WTC11 (cell line): ENCODE data around the gene SORCS2. TPM values are rescaled to one million over a fixed set of nuclear protein-coding genes. Genes with fewer than 3 reads are reported as not detected.

Experiments
- ATAC-seq: fragments of 200-7000 bp; cut with Tn5 transposase; 2 replicates; pipeline ENCODE4 v1.10.0; 2021; ENCODE audit warnings: mild to moderate bottlenecking, moderate library complexity
- CTCF ChIA-PET: fragments of 300-600 bp; sonication (Branson Sonifier 250); formaldehyde crosslinking; loops from one replicate; lab custom pipeline; 2021; ENCODE audit warnings: antibody characterized with exemption; lab: Charles Lee
- POLR2A ChIA-PET: fragments of 350-600 bp; sonication (Branson Sonifier 250); formaldehyde crosslinking; loops from one replicate; lab custom pipeline; 2021; ENCODE audit warnings: antibody characterized with exemption; lab: Charles Lee
- DNase-seq: peaks from one replicate; pipeline ENCODE4 v3.0.0; 2021; ENCODE audit warnings: low spot score
- H3K27ac Mint-ChIP-seq: 2 replicates; pipeline ENCODE4 v1.8.0; 2021; ENCODE audit warnings: mixed read lengths
- H3K27me3 Mint-ChIP-seq: 2 replicates; pipeline ENCODE4 v1.8.0; 2021; ENCODE audit warnings: low read depth, mild to moderate bottlenecking, moderate library complexity, mixed read lengths
- H3K36me3 Mint-ChIP-seq: 2 replicates; pipeline ENCODE4 v1.8.0; 2021; ENCODE audit warnings: mixed read lengths
- H3K4me1 Mint-ChIP-seq: 2 replicates; pipeline ENCODE4 v1.8.0; 2022; ENCODE audit warnings: mixed read lengths
- H3K4me3 Mint-ChIP-seq: 2 replicates; pipeline ENCODE4 v1.8.0; 2021; ENCODE audit warnings: mild to moderate bottlenecking, moderate library complexity, mixed read lengths
- H3K9me3 Mint-ChIP-seq: 2 replicates; pipeline ENCODE4 v1.8.0; 2021; ENCODE audit warnings: mixed read lengths
- AFF4 ChIP-seq: sonication (generic); formaldehyde crosslinking; IDR thresholded peaks from 2 replicates; pipeline ENCODE4 v1.8.1; 2023; ENCODE audit warnings: mild to moderate bottlenecking, missing genetic modification reagents, borderline replicate concordance
- CBFB ChIP-seq: sonication (generic); formaldehyde crosslinking; IDR thresholded peaks from 2 replicates; pipeline ENCODE4 v1.8.1; 2022; ENCODE audit warnings: mild to moderate bottlenecking, low read depth, missing genetic modification reagents
- CDX4 ChIP-seq: fragments of 250-450 bp; sonication (Bioruptor Pico); IDR thresholded peaks from 2 replicates; pipeline ENCODE4 v1.9.0; 2021; ENCODE audit warnings: moderate library complexity, mild to moderate bottlenecking, inconsistent platforms, borderline replicate concordance
- E2F4 ChIP-seq: sonication (generic); formaldehyde crosslinking; IDR thresholded peaks from 2 replicates; pipeline ENCODE4 v1.8.1; 2022; ENCODE audit warnings: low read depth, mild to moderate bottlenecking, moderate library complexity, missing genetic modification reagents, borderline replicate concordance
- EMX1 ChIP-seq: fragments of 250-450 bp; sonication (Bioruptor Pico); IDR thresholded peaks from 2 replicates; pipeline ENCODE4 v1.8.0; 2021; ENCODE audit warnings: mild to moderate bottlenecking
- ETV6 ChIP-seq: sonication (generic); formaldehyde crosslinking; IDR thresholded peaks from 2 replicates; pipeline ENCODE4 v1.8.1; 2022; ENCODE audit warnings: mild to moderate bottlenecking, missing genetic modification reagents
- MYBL2 ChIP-seq: sonication (generic); formaldehyde crosslinking; IDR thresholded peaks from 2 replicates; pipeline ENCODE4 v1.8.1; 2023; ENCODE audit warnings: mild to moderate bottlenecking, moderate library complexity, missing genetic modification reagents
- NR3C1 ChIP-seq: sonication (generic); formaldehyde crosslinking; conservative IDR thresholded peaks from 2 replicates; pipeline ENCODE4 v1.8.1; 2023; ENCODE audit warnings: low read depth, mild to moderate bottlenecking, missing genetic modification reagents
- OVOL2 ChIP-seq: fragments of 250-450 bp; sonication (Bioruptor Pico); IDR thresholded peaks from 2 replicates; pipeline ENCODE4 v1.9.0; 2021; ENCODE audit warnings: mild to moderate bottlenecking, borderline replicate concordance
- SP1 ChIP-seq: sonication (generic); formaldehyde crosslinking; conservative IDR thresholded peaks from 2 replicates; pipeline ENCODE4 v1.8.1; 2022; ENCODE audit warnings: missing genetic modification reagents
- TCF7 ChIP-seq: sonication (generic); formaldehyde crosslinking; IDR thresholded peaks from 2 replicates; pipeline ENCODE4 v1.8.0; 2022; ENCODE audit warnings: mild to moderate bottlenecking, low read depth, missing genetic modification reagents, moderate library complexity
- TEAD1 ChIP-seq: sonication (generic); formaldehyde crosslinking; IDR thresholded peaks from 2 replicates; pipeline ENCODE4 v1.8.0; 2022; ENCODE audit warnings: mild to moderate bottlenecking, missing genetic modification reagents
- ZMAT4 ChIP-seq: fragments of 250-450 bp; sonication (Bioruptor Pico); IDR thresholded peaks from 2 replicates; pipeline ENCODE4 v1.9.0; 2021; ENCODE audit warnings: mild to moderate bottlenecking
- ZNF138 ChIP-seq: sonication (generic); formaldehyde crosslinking; conservative IDR thresholded peaks from 2 replicates; pipeline ENCODE4 v1.8.1; 2022; ENCODE audit warnings: mild to moderate bottlenecking, moderate library complexity, missing genetic modification reagents
- ZNF263 ChIP-seq: sonication (generic); formaldehyde crosslinking; IDR thresholded peaks from 2 replicates; pipeline ENCODE4 v1.8.1; 2022; ENCODE audit warnings: low read depth, mild to moderate bottlenecking, moderate library complexity, missing genetic modification reagents
- total RNA-seq: library from RNA; stranded (reverse); gene quantifications from 3 replicates; pipeline ENCODE4 v1.2.3, GENCODE V29; 2021
- TF ChIP-seq, protein P1 (sequence below): sonication (generic); formaldehyde crosslinking; IDR thresholded peaks from 2 replicates; pipeline ENCODE4 v1.8.1; 2023; ENCODE audit warnings: mild to moderate bottlenecking, missing genetic modification reagents
- TF ChIP-seq, protein P2 (sequence below): sonication (generic); formaldehyde crosslinking; IDR thresholded peaks from 2 replicates; pipeline ENCODE4 v1.8.1; 2022; ENCODE audit warnings: mild to moderate bottlenecking, missing genetic modification reagents, moderate library complexity, borderline replicate concordance

Gene SORCS2
- total RNA-seq, 1 experiment from 2014 or later = 6.6 TPM

GRCh38 chr4:7423801-7424552 lies 231.6 kb downstream of the SORCS2 start:
- POLR2A ChIA-PET = no interaction called here
- no peaks in the 10 kb centered on the region for H3K9me3 Mint-ChIP-seq
- no peak for DNase-seq

GRCh38 chr4:7424553-7425111 lies 232.3 kb downstream of the SORCS2 start:
- no peak for TF ChIP-seq ETV6 (CRISPR knock-in tag)
- TF ChIP-seq TCF7 (CRISPR knock-in tag) = no peak
- no peak for TF ChIP-seq TEAD1 (CRISPR knock-in tag)
- TF ChIP-seq ZNF138 = no peak
- TF ChIP-seq, protein P1, sequence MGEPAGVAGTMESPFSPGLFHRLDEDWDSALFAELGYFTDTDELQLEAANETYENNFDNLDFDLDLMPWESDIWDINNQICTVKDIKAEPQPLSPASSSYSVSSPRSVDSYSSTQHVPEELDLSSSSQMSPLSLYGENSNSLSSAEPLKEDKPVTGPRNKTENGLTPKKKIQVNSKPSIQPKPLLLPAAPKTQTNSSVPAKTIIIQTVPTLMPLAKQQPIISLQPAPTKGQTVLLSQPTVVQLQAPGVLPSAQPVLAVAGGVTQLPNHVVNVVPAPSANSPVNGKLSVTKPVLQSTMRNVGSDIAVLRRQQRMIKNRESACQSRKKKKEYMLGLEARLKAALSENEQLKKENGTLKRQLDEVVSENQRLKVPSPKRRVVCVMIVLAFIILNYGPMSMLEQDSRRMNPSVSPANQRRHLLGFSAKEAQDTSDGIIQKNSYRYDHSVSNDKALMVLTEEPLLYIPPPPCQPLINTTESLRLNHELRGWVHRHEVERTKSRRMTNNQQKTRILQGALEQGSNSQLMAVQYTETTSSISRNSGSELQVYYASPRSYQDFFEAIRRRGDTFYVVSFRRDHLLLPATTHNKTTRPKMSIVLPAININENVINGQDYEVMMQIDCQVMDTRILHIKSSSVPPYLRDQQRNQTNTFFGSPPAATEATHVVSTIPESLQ (CRISPR knock-in tag) = no peak
- TF ChIP-seq ZNF263 (CRISPR knock-in tag) = no peak
- no peak for TF ChIP-seq OVOL2 (CRISPR knock-in tag)
- TF ChIP-seq SP1 (CRISPR knock-in tag) = no peak
- no peak for TF ChIP-seq NR3C1 (CRISPR knock-in tag)
- no peak for TF ChIP-seq ZMAT4 (CRISPR knock-in tag)
- no peak for TF ChIP-seq AFF4 (CRISPR knock-in tag)
- TF ChIP-seq, protein P2, sequence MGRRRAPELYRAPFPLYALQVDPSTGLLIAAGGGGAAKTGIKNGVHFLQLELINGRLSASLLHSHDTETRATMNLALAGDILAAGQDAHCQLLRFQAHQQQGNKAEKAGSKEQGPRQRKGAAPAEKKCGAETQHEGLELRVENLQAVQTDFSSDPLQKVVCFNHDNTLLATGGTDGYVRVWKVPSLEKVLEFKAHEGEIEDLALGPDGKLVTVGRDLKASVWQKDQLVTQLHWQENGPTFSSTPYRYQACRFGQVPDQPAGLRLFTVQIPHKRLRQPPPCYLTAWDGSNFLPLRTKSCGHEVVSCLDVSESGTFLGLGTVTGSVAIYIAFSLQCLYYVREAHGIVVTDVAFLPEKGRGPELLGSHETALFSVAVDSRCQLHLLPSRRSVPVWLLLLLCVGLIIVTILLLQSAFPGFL (CRISPR knock-in tag) = no peak
- no peaks in the 10 kb centered on the region for H3K36me3 Mint-ChIP-seq
- peak; percentile 33; the same call in 1 of the 2 replicates for ATAC-seq
- peak; percentile 23 for DNase-seq
- peaks cover 4% of the 10 kb centered on the region for H3K27me3 Mint-ChIP-seq
- ChIA-PET POLR2A (no interaction called here), CTCF (interaction anchor here (1.1 kb wide), 1 partner anchor 89 kb away, joined by 4 read pairs; no protein-coding TSS in a partner anchor)
- H3K9me3 Mint-ChIP-seq = no peaks in the 10 kb centered on the region
- H3K4me1 Mint-ChIP-seq = peaks cover 26% of the 10 kb centered on the region
- no peak overlapping the region for H3K27ac Mint-ChIP-seq
- H3K4me3 Mint-ChIP-seq = no peak overlapping the region

More at GRCh38 chr4:7423801-7424552, 231.6 kb downstream of the SORCS2 start:
- H3K27me3 Mint-ChIP-seq = peaks cover 7% of the 10 kb centered on the region
- no peak overlapping the region for H3K4me3 Mint-ChIP-seq
- H3K4me1 Mint-ChIP-seq = peaks cover 20% of the 10 kb centered on the region
- CTCF ChIA-PET = interaction anchor here (1.1 to 1.6 kb wide), 2 partner anchors 88 to 227 kb away, joined by 3 to 4 read pairs; no protein-coding TSS in a partner anchor
- H3K27ac Mint-ChIP-seq = no peak overlapping the region
- H3K36me3 Mint-ChIP-seq = no peaks in the 10 kb centered on the region
- TF ChIP-seq E2F4 (CRISPR knock-in tag) (no peak), EMX1 (CRISPR knock-in tag) (no peak), MYBL2 (CRISPR knock-in tag) (no peak), CBFB (CRISPR knock-in tag) (no peak), CDX4 (CRISPR knock-in tag) (no peak)
- no peak for ATAC-seq
